ENCODE measurements around the gene MTCL1.

The MTCL1 gene

DNA sequence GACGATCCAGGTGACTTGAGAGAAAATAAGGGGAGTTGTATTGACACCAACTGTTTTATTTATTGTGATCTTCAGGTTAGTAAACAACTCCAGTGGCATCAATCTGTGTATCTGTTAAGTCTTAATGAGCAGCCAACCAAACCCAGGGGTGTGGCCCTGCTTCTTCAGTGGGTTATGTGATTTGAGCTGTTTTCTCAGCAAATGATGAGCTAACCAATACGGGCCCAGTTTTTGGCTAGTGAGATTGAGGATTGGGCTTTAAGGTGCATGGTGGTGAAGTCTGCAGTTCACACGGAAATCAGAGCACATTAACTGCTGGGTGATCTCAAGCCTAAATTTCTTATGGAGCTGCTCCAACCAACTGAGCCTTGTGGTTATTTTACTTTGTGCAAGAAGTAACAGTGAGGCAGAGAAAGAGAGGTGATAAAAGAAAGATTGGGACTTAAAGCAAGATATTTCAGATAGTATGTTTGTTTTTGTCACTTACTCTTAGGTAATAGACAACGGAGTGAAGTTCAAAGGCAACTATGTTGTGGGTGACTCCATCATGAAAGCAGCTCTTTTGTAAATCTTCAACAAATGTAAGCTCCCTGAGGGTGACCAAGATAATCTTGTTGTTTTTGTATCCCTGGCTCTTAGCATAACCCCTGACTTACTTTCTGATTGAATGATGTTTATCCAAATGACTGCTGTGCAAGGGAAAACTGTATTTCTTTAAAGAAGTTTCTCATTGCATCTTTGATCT is 2.4 kb downstream of the MTCL1 start:
- Mint-ChIP-seq H3K36me3 (ENCODE audit: insufficient read depth) (peaks cover 3% of the 10 kb centered on the region), H3K27me3 (peaks cover 50% of the 10 kb centered on the region), H3K4me1 (peaks cover 19% of the 10 kb centered on the region), H3K4me3 (no peak overlapping the region), H3K27ac (ENCODE audit: low read depth) (no peak overlapping the region), H3K9me3 (no peaks in the 10 kb centered on the region)
- ATAC-seq (replicated peaks; ENCODE audit: extremely low read depth, poor library complexity, severe bottlenecking) (no peak), DNase-seq (ENCODE audit: low spot score in 2 of 2) (no peak)

DNA sequence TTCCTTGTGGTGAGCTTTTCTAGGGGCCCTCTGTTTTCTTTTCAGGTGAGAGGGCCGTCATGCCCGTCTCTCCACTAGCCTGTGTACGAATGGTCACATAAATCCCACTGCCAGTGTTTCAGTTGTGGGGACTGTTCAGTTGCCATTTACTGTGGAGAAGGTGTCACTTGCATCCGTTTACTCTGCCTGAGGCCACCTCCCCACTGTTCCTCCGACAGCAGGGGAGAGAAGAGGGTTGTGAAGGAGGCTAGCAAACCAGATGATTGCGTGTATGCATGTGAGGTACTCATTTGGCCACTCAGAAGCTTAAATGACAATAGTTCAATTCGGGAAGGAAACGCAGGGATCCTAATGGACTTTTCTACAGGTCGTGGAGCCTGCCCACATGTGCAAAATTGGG is 3.3 kb downstream of the MTCL1 start:
- Mint-ChIP-seq H3K9me3 (no peaks in the 10 kb centered on the region), H3K4me3 (no peak overlapping the region), H3K27me3 (peaks cover 45% of the 10 kb centered on the region), H3K4me1 (peaks cover 19% of the 10 kb centered on the region), H3K36me3 (ENCODE audit: insufficient read depth) (peaks cover 3% of the 10 kb centered on the region), H3K27ac (ENCODE audit: low read depth) (no peak overlapping the region)
- DNase-seq (ENCODE audit: low spot score in 2 of 2) (no peak), ATAC-seq (replicated peaks; ENCODE audit: extremely low read depth, poor library complexity, severe bottlenecking) (no peak)

DNA sequence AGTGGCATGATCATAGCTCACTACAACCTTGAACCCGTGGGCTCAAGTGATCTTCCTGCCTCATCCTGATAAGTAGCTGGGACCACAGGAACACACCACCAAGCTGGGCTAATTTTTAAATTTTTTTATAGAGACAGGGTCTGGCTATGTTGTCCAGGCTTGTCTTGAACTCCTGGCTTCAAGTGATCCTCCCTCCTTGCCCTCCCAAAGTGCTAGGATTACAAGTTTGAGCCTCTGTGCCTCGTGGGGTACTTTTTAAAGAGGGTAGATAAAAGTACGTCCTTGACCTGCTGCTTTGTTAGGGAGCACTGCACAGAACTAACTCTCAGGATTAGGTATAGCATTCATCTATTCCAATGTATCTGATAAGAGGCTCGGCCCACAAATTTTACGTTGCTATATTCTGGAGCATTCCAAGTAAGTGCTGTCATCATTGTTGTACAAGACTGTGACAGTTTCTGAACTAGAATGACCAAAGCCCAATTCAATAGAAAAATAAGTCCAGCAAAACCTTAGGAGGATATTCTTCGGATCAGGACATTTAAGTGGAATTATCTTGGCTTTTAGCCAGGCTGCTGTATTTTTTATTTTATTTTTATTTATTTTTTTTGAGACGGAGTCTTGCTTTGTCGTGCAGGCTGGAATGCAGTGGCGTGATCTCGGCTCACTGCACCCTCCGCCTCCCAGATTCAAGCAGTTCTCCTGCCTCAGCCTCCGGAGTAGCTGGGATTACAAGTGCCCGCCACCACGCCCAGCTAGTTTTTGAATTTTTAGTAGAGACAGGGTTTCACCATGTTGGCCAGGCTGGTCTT is 4.1 kb downstream of the MTCL1 start:
- H3K9me3 Mint-ChIP-seq = no peaks in the 10 kb centered on the region
- H3K36me3 Mint-ChIP-seq (ENCODE audit: insufficient read depth) = peaks cover 3% of the 10 kb centered on the region
- peaks cover 11% of the 10 kb centered on the region for H3K4me1 Mint-ChIP-seq
- peaks cover 45% of the 10 kb centered on the region for H3K27me3 Mint-ChIP-seq
- no peak overlapping the region for H3K27ac Mint-ChIP-seq (ENCODE audit: low read depth)
- no peak overlapping the region for H3K4me3 Mint-ChIP-seq
- DNase-seq (ENCODE audit: low spot score in 2 of 2) (no peak), ATAC-seq (replicated peaks; ENCODE audit: extremely low read depth, poor library complexity, severe bottlenecking) (no peak)

GRCh38 chr18:8711736-8712135 is 6.4 kb downstream of the MTCL1 start:
- ATAC-seq (replicated peaks; ENCODE audit: extremely low read depth, poor library complexity, severe bottlenecking) (no peak), DNase-seq (ENCODE audit: low spot score in 2 of 2) (no peak)

DNA sequence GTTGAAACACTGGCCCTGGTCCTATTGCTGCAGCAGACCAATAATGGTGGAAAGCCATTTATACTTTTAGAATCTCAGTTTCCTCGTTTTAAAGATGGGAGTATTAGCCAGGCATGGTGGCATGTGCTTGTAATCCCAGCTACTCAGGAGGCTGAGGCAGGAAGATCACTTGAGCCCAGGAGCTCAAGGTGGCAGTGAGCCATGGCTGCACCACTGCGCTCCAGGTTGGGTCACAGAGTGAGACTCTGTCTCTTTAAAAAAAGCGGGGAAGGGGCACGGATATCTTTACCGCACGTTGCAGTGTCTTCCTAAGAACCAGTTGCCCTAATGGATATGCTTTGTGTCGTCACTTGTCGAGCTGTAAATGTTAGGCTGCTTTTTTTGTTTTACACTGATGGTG is 8.3 kb downstream of the MTCL1 start:
- Mint-ChIP-seq H3K9me3 (no peaks in the 10 kb centered on the region), H3K27ac (ENCODE audit: low read depth) (no peak overlapping the region), H3K4me3 (no peak overlapping the region), H3K4me1 (no peaks in the 10 kb centered on the region), H3K27me3 (peaks cover 55% of the 10 kb centered on the region), H3K36me3 (ENCODE audit: insufficient read depth) (no peaks in the 10 kb centered on the region)
- DNase-seq (ENCODE audit: low spot score in 2 of 2) (no peak), ATAC-seq (replicated peaks; ENCODE audit: extremely low read depth, poor library complexity, severe bottlenecking) (no peak)

More at GRCh38 chr18:8711736-8712135, 6.4 kb downstream of the MTCL1 start:
- H3K4me3 Mint-ChIP-seq = no peak overlapping the region
- no peaks in the 10 kb centered on the region for H3K9me3 Mint-ChIP-seq
- H3K27me3 Mint-ChIP-seq = peaks cover 56% of the 10 kb centered on the region
- H3K27ac Mint-ChIP-seq (ENCODE audit: low read depth) = no peak overlapping the region
- H3K36me3 Mint-ChIP-seq (ENCODE audit: insufficient read depth) = peaks cover 1% of the 10 kb centered on the region
- peaks cover 4% of the 10 kb centered on the region for H3K4me1 Mint-ChIP-seq

DNA sequence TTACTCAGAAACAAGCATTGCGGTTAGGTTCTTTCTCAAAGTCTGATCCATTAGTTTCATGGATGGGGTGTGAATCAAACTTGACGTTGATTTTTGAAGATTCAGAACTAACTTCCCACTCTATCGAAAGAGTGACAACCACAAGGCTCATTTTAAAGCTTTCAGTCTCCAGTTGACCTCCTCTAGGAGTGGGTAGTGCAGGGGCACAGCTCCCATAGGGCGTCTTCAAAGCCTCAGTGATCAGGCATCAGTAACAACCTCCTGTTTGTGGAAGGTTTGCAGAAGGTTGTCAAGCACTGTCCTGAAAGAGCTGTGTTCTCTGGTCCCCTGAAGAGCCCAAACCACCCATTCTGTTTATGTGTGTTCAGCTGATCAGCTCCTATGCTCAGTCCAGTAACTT is 10.2 kb downstream of the MTCL1 start:
- no peak overlapping the region for H3K4me3 Mint-ChIP-seq
- peaks cover 55% of the 10 kb centered on the region for H3K27me3 Mint-ChIP-seq
- no peak for ATAC-seq (replicated peaks; ENCODE audit: extremely low read depth, poor library complexity, severe bottlenecking)
- no peaks in the 10 kb centered on the region for H3K36me3 Mint-ChIP-seq (ENCODE audit: insufficient read depth)
- H3K9me3 Mint-ChIP-seq = no peaks in the 10 kb centered on the region
- no peaks in the 10 kb centered on the region for H3K4me1 Mint-ChIP-seq
- DNase-seq (ENCODE audit: low spot score in 2 of 2) = no peak
- H3K27ac Mint-ChIP-seq (ENCODE audit: low read depth) = no peak overlapping the region

DNA sequence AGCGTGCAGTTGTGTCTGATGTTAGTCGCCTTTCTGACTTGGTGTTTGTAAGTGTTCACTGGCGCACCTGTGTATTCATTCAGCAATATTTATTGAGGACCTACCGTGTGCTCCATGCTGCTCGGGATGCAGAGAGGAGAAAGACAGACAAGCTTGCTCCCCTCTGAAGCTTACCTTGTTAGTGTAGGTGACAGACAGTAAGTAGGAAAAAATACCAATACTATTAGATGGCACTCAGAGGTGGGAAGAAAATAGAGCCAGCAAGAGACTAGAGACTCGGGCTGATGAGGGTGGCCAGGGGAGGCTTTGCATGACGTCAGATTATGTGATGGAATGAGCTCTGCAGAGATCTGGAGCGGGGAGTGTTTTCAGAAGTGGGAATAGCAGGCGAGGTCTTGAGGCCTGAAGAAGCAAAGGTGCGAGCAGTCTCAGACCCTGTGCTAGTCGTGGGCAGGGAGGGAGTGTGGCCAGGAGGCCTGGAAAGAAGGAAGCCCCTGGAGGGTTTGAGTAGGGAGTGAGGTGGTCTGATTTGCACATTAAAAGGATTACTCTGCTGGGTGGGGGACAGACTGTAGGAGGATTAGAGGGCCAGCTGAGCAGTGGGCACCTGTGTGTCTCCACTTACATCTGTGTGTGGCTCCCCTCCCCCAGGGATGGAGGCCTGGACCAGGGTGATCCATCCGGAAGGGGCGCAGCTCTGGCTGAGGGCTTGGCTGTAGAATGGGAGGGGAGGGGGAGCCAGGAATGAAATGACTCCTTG is 11.8 kb downstream of the MTCL1 start:
- H3K36me3 Mint-ChIP-seq (ENCODE audit: insufficient read depth) = peaks cover 2% of the 10 kb centered on the region
- H3K4me3 Mint-ChIP-seq = no peak overlapping the region

GRCh38 chr18:8718401-8718913 is 13.1 kb downstream of the MTCL1 start:
- H3K4me1 Mint-ChIP-seq = no peaks in the 10 kb centered on the region
- H3K27ac Mint-ChIP-seq (ENCODE audit: low read depth) = no peak overlapping the region
- H3K9me3 Mint-ChIP-seq = no peaks in the 10 kb centered on the region
- peaks cover 2% of the 10 kb centered on the region for H3K36me3 Mint-ChIP-seq (ENCODE audit: insufficient read depth)
- no peak overlapping the region for H3K4me3 Mint-ChIP-seq
- peaks cover 44% of the 10 kb centered on the region for H3K27me3 Mint-ChIP-seq
- ATAC-seq (replicated peaks; ENCODE audit: extremely low read depth, poor library complexity, severe bottlenecking) (no peak), DNase-seq (ENCODE audit: low spot score in 2 of 2) (no peak)

More for the DNA sequence above, 11.8 kb downstream of the MTCL1 start:
- Mint-ChIP-seq H3K9me3 (no peaks in the 10 kb centered on the region), H3K27me3 (peaks cover 52% of the 10 kb centered on the region), H3K27ac (ENCODE audit: low read depth) (no peak overlapping the region), H3K4me1 (no peaks in the 10 kb centered on the region)
- ATAC-seq (replicated peaks; ENCODE audit: extremely low read depth, poor library complexity, severe bottlenecking) (no peak), DNase-seq (ENCODE audit: low spot score in 2 of 2) (no peak)

- Mint-ChIP-seq H3K4me1 (no peaks in the 10 kb centered on the region), H3K9me3 (no peaks in the 10 kb centered on the region), H3K27me3 (peaks cover 36% of the 10 kb centered on the region), H3K36me3 (ENCODE audit: insufficient read depth) (peaks cover 2% of the 10 kb centered on the region), H3K27ac (ENCODE audit: low read depth) (no peak overlapping the region), H3K4me3 (no peak overlapping the region)
- DNase-seq (ENCODE audit: low spot score in 2 of 2) (no peak), ATAC-seq (replicated peaks; ENCODE audit: extremely low read depth, poor library complexity, severe bottlenecking) (no peak)
Measured at GRCh38 chr18:8719192-8719591, 13.8 kb downstream of the MTCL1 start.

DNA sequence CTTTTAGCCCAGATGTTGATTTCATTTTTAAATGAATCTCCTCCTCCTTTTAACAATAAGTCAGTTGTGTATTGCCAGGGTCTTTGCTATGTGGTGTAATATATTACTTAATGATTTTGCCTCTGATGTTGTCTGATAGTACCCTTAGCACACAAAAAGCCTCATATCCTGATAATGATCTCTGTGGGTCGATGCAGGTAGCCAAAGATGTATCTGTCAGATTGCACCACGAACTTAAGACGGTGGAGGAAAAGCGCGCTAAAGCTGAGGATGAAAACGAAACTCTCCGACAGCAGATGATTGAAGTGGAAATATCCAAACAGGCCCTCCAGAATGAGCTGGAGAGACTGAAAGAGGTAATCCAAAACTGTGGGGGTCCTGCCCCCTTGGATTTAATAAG is 14.8 kb downstream of the MTCL1 start:
- ATAC-seq (replicated peaks; ENCODE audit: extremely low read depth, poor library complexity, severe bottlenecking) (no peak), DNase-seq (ENCODE audit: low spot score in 2 of 2) (no peak)
- Mint-ChIP-seq H3K4me3 (no peak overlapping the region), H3K27me3 (peaks cover 33% of the 10 kb centered on the region), H3K36me3 (ENCODE audit: insufficient read depth) (peaks cover 2% of the 10 kb centered on the region), H3K27ac (ENCODE audit: low read depth) (no peak overlapping the region), H3K9me3 (no peaks in the 10 kb centered on the region), H3K4me1 (no peaks in the 10 kb centered on the region)

- H3K9me3 Mint-ChIP-seq = no peaks in the 10 kb centered on the region
- H3K27ac Mint-ChIP-seq (ENCODE audit: low read depth) = no peak overlapping the region
- peaks cover 24% of the 10 kb centered on the region for H3K27me3 Mint-ChIP-seq
- H3K4me1 Mint-ChIP-seq = no peaks in the 10 kb centered on the region
- H3K4me3 Mint-ChIP-seq = no peak overlapping the region
- ATAC-seq (replicated peaks; ENCODE audit: extremely low read depth, poor library complexity, severe bottlenecking) (no peak), DNase-seq (ENCODE audit: low spot score in 2 of 2) (no peak)
- H3K36me3 Mint-ChIP-seq (ENCODE audit: insufficient read depth) = peaks cover 2% of the 10 kb centered on the region
Measured at GRCh38 chr18:8721094-8721669, 15.8 kb downstream of the MTCL1 start.

- DNase-seq (ENCODE audit: low spot score in 2 of 2) (no peak), ATAC-seq (replicated peaks; ENCODE audit: extremely low read depth, poor library complexity, severe bottlenecking) (no peak)
- H3K4me1 Mint-ChIP-seq = no peaks in the 10 kb centered on the region
- H3K27me3 Mint-ChIP-seq = peaks cover 19% of the 10 kb centered on the region
- no peaks in the 10 kb centered on the region for H3K9me3 Mint-ChIP-seq
- H3K27ac Mint-ChIP-seq (ENCODE audit: low read depth) = no peak overlapping the region
- H3K36me3 Mint-ChIP-seq (ENCODE audit: insufficient read depth) = peaks cover 2% of the 10 kb centered on the region
- no peak overlapping the region for H3K4me3 Mint-ChIP-seq
Measured at GRCh38 chr18:8721716-8722115, 16.4 kb downstream of the MTCL1 start.
